Measurements from ENCODE around the gene DZANK1.
"Not testable (repeated sequence)": the region's sequence is repeated elsewhere in the genome, so short reads cannot be mapped to it uniquely, and the experiment has no call there.

The DZANK1 gene

DNA sequence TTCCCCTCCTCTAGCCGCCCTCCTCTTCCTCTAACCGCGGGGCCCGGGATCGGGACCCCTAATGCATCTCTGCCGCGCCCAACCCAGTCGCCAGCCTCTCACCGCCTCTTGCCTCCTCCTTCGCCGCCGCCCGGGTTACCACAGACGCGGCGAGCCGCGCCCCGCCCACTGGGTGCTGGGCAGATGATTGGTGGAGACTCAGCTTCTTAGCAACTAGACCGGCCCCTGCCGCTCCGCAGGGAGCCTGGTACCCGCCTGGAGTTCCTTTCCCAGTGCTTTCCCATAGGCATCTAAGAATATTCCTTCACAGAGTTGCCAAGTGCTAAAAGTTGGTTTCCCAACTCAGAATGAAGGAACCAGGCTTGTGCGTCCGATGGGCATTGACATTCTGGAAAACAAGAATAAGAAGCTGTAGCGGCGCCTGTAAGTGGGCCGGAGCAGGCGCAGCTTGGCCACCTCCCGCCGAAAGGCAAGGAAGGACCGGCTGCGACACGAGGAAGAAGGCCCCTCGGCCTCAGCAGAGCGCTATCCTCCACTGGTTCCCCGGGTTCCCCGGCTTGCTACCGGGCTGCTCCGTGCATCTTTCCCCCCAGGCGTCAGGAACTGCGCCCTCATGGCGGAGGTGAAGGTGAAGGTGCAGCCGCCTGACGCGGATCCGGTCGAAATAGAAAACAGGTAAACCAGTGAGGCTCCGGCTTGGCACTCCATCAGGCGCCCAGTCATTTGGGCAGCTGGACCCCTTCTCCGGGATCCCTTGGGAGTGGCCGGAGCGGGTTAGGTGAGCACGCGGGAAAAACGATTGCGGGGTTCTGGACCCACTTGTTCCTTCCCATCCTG lies at the start of gene DZANK1, which contains the start of gene POLR3F:
Gene DZANK1, minus strand, starts transcription at position 137 of the 837 bp plus-strand sequence. CDS start 1,672 bp downstream, outside the sequence.
Gene POLR3F, plus strand, starts transcription at position 497 of the 837 bp plus-strand sequence. Its CDS starts 117 bp downstream, at position 614.
- DNase-seq (ENCODE audit: low spot score in 2 of 2) (peak; percentile 87 to 94), ATAC-seq (peak; percentile 99)
- Mint-ChIP-seq H3K9me3 (no peaks in the 10 kb centered on the region), H3K27ac (peak within 1 kb of the TSS; percentile 99), H3K4me1 (peaks cover 24% of the 10 kb centered on the region), H3K4me3 (peak within 1 kb of the TSS; percentile 97), H3K36me3 (peaks cover 33% of the 10 kb centered on the region)

DNA sequence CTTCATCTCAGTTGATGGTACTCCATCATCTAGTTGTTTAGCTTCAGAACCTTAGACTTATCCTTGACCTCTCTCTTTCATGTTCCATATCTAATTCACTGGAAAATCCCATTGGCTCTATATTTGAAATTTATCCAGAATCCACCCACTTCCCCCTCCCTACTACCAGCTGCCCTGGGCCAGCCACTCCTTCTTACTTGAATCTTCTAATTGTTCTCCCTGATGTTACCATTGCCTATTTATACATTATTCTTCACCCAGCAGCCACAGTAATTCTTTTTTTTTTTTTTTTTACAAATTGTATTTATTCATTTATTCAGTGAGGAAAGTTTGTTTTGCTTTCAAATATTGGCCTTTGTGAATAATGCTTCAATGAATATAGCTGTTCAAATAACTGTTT lies 49.1 kb upstream of the DZANK1 start:
- Mint-ChIP-seq H3K4me1 (peaks cover 7% of the 10 kb centered on the region), H3K27ac (no peak overlapping the region), H3K4me3 (no peak overlapping the region), H3K9me3 (no peaks in the 10 kb centered on the region), H3K36me3 (no peaks in the 10 kb centered on the region)
- ATAC-seq: no peak
- DNase-seq (ENCODE audit: low spot score in 2 of 2): no peak

DNA sequence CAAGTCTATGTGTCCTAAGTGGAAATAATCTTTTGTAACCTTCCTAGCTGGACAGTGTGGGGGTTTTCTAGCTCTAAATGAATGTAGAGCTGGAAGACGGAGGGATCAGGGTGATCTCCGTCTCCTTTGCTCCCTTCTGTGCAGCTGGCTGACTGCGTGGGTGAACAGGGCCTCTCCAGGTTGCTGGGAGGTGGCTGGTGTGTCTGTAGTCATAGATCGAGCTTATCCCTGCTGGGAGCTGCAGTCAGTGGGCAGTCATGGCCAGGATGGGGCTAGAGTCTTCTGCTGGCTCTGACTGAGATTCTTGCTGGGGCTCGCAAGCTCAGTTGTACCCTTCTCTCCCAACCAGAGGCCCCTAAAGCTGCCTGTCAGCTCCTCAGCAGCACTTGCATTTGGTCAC lies 47.3 kb upstream of the DZANK1 start:
- Mint-ChIP-seq H3K27ac (no peak overlapping the region), H3K4me1 (peaks cover 16% of the 10 kb centered on the region), H3K9me3 (no peaks in the 10 kb centered on the region), H3K4me3 (no peak overlapping the region), H3K36me3 (no peaks in the 10 kb centered on the region)
- ATAC-seq (no peak), DNase-seq (ENCODE audit: low spot score in 2 of 2) (no peak)

DNA sequence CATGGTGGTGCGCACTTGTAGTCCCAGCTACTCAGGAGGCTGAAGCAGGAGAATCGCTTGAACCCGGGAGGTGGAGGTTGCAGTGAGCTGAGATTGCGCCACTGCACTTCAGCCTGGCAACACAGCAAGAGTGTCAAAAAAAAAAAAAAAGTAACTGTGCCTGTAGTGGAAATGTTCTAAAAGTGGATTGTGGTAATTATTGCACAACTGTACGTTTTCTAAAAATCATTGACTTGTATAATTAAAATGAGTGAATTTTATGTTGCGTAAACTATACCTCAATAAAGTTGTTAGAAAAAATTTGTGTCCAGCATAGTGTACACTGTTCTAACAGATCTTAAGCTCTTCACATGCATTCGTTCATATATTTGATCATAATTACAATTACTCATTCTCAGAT lies 46.4 kb upstream of the DZANK1 start:
- no peak overlapping the region for H3K4me3 Mint-ChIP-seq
- no peaks in the 10 kb centered on the region for H3K9me3 Mint-ChIP-seq
- ATAC-seq (no peak), DNase-seq (ENCODE audit: low spot score in 2 of 2) (no peak)
- no peak overlapping the region for H3K27ac Mint-ChIP-seq
- no peaks in the 10 kb centered on the region for H3K36me3 Mint-ChIP-seq
- H3K4me1 Mint-ChIP-seq: peaks cover 25% of the 10 kb centered on the region

DNA sequence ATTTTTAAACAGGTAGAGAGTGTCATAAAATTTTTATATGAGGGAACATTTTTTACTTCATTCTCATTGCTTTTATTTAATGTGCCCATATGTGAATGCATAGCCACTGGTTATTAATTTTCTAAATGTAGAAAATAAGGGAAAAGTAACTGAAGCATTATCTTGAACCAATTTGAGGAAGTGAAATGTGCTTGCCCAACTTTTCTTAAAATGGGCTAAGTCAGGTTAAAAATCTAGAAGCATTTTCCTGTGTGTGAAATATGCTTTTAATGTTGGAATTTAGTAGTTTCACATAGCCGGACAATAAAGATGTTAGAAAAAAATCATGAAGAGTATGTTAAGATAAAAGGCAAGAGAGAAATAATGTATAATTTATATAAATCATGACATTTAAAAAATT lies 44.7 kb upstream of the DZANK1 start:
- H3K4me1 Mint-ChIP-seq: peaks cover 42% of the 10 kb centered on the region
- no peak for DNase-seq (ENCODE audit: low spot score in 2 of 2)

DNA sequence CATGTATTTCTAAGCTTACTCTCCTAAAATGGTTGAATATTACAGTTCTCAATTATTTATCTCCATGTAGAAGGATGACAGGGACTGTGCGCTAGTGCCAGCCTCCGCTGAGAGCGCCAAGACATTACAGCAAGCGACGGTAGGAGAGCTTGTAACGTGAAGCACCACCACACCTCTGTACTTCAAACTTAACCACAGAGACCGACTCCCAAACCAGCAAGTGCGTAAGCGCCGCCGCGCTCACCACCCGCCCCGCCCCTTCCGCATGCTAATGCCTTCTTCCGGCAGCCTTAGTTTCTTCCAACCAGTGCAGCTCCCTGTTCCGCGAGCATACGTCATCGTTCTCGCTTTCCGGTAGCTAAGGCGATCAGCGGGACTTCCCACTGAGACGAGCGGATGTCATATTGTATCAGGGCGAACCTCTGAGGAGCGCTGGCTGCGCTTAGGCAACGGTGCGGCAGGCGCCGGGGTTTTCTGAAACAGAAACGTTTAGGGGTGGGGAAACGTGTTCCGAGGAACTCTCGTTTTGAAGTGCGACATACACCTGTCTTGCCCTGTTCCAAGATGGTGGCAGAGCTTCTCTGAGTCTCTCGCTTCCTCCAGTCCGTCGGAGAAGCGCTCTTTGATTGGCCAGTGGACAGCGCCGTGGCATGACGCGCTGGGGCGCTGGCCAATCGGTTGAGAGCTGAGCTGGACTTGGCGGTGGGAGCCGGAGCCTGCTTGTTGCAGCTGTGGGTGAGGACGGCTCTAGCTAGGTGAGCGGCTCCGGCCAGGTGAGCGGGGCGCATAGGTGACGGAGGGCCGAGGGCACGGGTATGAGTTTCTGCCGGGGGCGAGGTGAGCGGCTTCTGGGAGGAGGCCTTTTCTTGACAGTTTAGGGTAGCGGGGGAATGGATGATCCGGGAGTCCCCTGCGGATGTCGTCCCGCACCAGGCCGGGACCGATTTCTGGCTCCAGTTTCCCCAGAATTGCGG lies 40.7 kb upstream of the DZANK1 start, which contains the start of gene SEC23B:
Gene SEC23B, plus strand, starts transcription at position 723 of the 974 bp plus-strand sequence. CDS start 2,896 bp downstream, outside the sequence.
- Mint-ChIP-seq H3K9me3 (no peaks in the 10 kb centered on the region), H3K4me3 (peak within 1 kb of the TSS; percentile 100), H3K36me3 (peaks cover 14% of the 10 kb centered on the region), H3K4me1 (peaks cover 42% of the 10 kb centered on the region), H3K27ac (peak within 1 kb of the TSS; percentile 100)
- peak; percentile 87 to 98 for DNase-seq (ENCODE audit: low spot score in 2 of 2)
- peak; percentile 95 for ATAC-seq

More for the DNA sequence above, 44.7 kb upstream of the DZANK1 start:
- no peak overlapping the region for H3K4me3 Mint-ChIP-seq
- H3K36me3 Mint-ChIP-seq: peaks cover 14% of the 10 kb centered on the region
- H3K27ac Mint-ChIP-seq: no peak overlapping the region
- H3K9me3 Mint-ChIP-seq: no peaks in the 10 kb centered on the region
- no peak for ATAC-seq

DNA sequence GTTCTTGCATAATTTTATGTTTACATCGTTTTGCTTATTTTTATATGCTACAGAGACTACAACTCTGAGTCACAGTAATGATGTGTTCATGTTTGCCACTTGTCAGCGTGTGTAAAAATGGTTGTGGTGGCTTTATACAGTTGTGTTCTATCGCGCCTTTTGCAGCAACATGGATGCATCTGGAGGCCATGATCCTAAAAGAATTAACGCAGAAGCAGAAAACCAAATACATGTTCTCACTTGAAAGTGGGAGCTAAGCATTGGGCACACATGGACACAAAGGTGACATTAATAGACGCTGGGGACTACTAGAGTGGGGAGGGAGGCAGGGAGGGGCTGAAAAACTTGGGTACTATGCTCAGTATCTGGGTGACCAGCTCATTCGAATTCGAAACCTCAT lies 39.9 kb upstream of the DZANK1 start:
- peaks cover 14% of the 10 kb centered on the region for H3K36me3 Mint-ChIP-seq
- H3K9me3 Mint-ChIP-seq: no peaks in the 10 kb centered on the region
- peak in 1 of 2 donors; percentile 64 for DNase-seq (ENCODE audit: low spot score in 2 of 2)
- H3K4me1 Mint-ChIP-seq: peaks cover 42% of the 10 kb centered on the region
- H3K27ac Mint-ChIP-seq: peak overlapping the region; percentile 100
- ATAC-seq: no peak
- peak overlapping the region; percentile 100 for H3K4me3 Mint-ChIP-seq

DNA sequence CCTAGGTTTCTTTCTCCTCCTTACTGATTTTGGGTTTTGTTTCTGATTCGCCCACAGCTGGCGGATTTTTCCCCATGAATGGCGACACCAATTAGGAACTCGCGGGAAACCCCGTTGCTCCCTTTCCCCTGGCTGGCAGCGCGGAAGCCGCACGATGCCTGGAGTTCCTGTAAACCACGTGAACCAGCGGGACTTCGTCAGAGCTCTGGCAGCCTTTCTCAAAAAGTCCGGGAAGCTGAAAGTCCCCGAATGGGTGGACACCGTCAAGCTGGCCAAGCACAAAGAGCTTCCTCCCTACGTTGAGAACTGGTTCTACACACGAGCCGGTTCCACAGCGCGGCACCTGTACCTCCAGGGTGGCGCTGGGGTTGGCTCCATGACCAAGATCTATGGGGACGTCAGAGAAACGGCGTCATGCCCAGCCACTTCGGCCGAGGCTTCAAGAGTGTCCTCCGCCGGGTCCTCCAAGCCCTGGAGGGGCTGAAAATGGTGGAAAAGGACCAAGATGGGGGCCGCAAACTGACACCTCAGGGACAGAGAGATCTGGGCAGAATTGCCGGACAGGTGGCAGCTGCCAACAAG lies 37.7 kb upstream of the DZANK1 start:
- peaks cover 34% of the 10 kb centered on the region for H3K4me1 Mint-ChIP-seq
- DNase-seq (ENCODE audit: low spot score in 2 of 2) (no peak), ATAC-seq (no peak)
- H3K4me3 Mint-ChIP-seq: no peak overlapping the region
- H3K36me3 Mint-ChIP-seq: peaks cover 14% of the 10 kb centered on the region
- H3K27ac Mint-ChIP-seq: no peak overlapping the region
- H3K9me3 Mint-ChIP-seq: no peaks in the 10 kb centered on the region

DNA sequence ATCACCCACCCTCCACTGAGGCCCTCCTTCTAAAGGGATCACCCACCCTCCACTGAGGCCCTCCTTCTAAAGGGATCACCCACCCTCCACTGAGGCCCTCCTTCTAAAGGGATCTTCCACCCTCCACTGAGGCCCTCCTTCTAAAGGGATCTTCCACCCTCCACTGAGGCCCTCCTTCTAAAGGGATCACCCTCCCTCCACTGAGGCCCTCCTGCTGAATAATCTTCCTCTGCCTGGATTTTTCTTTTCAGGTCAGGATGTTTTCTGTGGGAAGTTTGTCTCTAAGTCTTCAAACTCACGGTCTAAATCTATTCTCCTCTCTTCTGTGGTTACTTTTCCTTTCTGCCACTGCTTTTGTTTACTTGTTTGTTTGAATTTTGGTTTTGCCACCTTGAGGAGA lies 34.8 kb upstream of the DZANK1 start:
- DNase-seq (ENCODE audit: low spot score in 2 of 2); H3K4me3 Mint-ChIP-seq; H3K4me1 Mint-ChIP-seq; H3K36me3 Mint-ChIP-seq; H3K27ac Mint-ChIP-seq; H3K9me3 Mint-ChIP-seq; ATAC-seq: not testable (repeated sequence)

DNA sequence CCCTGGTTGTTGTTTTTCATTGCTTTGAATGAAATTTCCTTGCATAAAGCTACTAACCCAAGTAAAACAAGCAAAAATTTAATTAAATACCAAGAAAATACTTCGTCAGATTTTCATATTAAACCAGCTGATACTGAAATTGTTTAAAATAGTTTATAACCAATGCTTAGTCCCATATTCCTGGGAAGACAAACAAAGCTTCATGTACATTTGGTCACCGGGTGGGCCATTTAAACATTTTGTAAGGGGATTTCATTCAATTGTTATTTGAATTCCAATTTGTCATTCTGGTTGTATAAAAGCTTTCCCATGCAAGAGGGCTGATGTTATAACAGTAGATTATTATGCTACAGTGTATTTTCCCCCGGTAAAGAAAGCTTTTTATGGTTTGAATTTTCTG lies 30.8 kb upstream of the DZANK1 start:
- DNase-seq (ENCODE audit: low spot score in 2 of 2) (no peak), ATAC-seq (no peak)
- H3K27ac Mint-ChIP-seq: peak overlapping the region; percentile 90
- H3K36me3 Mint-ChIP-seq: peaks cover 10% of the 10 kb centered on the region
- peak overlapping the region; percentile 95 for H3K4me3 Mint-ChIP-seq
- H3K9me3 Mint-ChIP-seq: no peaks in the 10 kb centered on the region
- H3K4me1 Mint-ChIP-seq: peaks cover 15% of the 10 kb centered on the region

DNA sequence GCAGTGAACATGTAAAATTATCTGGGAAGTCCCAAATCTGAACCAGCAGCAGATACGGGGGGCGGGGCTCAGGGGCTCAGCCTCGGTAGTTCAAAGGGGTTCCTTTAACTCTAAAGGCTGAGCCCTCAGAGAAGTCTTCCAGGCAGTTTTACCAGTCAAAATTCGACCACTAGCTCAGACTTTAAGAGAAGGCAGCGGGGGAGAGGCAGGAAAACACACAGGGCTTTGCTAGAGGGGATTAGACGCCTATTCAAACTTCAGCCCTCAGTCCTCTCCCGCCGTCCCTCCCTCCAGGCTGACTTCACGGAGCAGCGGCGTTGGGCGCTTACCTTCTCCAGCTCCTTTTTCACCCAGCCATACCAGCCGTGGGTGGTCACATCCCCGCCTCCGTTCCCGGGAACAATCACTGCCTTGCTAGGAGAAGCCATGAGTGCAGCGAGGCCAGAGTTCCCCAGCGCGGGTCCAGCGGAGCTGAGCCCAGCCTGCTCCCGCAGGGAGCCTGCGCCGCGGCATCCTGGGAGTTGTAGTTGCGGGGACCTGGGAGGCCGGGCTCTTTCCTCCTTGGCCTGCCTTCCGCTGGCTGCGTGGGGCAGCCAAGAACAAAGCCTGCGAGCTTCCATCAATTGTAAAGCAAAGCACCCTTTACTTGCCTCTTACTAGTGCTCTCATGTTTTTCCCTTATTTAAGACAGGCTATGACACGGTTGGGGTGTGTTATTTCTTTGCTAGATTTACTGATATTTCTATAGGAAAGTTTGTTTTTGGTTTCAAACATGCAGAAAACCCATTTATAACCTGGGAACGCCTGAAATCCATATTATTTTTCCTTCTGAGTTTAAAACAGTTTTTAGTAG lies 30.1 kb upstream of the DZANK1 start, which contains the start of gene RBBP9:
Gene RBBP9, minus strand, starts transcription at position 486 of the 853 bp plus-strand sequence. Its CDS starts 58 bp downstream, at position 428.
- H3K36me3 Mint-ChIP-seq: peaks cover 16% of the 10 kb centered on the region

DNA sequence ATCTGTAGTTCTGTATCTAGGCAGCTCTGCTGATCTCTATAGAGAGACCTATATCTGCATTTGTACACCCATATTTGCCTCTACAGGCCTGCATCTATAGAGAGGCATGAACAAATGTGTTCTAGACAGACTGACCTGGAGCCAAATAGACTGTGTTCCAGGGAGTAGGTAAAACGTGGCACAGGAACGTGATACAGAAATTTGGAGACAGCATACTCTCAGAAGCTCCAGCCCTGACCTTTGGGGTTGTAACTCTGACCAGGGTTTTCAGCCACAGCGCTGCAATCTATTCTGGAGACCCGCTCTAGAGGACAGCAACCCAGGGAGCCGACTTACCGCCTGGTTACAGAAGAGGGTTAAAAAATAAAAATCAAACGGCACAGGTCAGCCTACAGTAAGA lies 29.2 kb upstream of the DZANK1 start:
- Mint-ChIP-seq H3K4me3 (peak overlapping the region; percentile 95), H3K9me3 (no peaks in the 10 kb centered on the region), H3K4me1 (peaks cover 15% of the 10 kb centered on the region), H3K36me3 (peaks cover 26% of the 10 kb centered on the region), H3K27ac (no peak overlapping the region)
- ATAC-seq: no peak
- DNase-seq (ENCODE audit: low spot score in 2 of 2): no peak

More for the DNA sequence above, 30.1 kb upstream of the DZANK1 start, which contains the start of gene RBBP9:
- Mint-ChIP-seq H3K4me1 (peaks cover 15% of the 10 kb centered on the region), H3K4me3 (peak within 1 kb of the TSS; percentile 95), H3K9me3 (no peaks in the 10 kb centered on the region), H3K27ac (peak within 1 kb of the TSS; percentile 90)
- ATAC-seq: peak; percentile 100
- peak; percentile 59 to 85 for DNase-seq (ENCODE audit: low spot score in 2 of 2)

DNA sequence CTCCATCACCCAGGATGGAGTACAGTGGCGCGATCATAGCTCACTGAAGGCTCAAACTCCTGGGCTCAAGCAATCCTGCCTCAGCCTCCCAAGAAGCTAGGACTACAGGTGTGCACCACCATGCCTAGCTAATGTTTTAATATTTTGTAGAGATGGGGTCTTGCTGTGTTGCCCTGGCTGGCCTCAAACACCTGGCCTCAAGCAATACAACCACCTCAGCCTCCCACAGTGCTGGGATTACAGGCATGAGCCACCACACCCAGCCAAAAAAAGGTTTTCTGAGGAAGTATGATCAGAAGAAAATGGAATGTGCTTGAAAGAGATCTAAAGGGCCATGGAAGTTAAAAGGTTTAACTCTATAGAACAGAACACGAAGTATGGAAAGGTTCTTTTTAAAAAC lies 21.5 kb upstream of the DZANK1 start:
- Mint-ChIP-seq H3K4me1 (peaks cover 2% of the 10 kb centered on the region), H3K27ac (no peak overlapping the region), H3K4me3 (no peak overlapping the region), H3K9me3 (no peaks in the 10 kb centered on the region), H3K36me3 (peaks cover 82% of the 10 kb centered on the region)
- DNase-seq (ENCODE audit: low spot score in 2 of 2) (no peak), ATAC-seq (no peak)

DNA sequence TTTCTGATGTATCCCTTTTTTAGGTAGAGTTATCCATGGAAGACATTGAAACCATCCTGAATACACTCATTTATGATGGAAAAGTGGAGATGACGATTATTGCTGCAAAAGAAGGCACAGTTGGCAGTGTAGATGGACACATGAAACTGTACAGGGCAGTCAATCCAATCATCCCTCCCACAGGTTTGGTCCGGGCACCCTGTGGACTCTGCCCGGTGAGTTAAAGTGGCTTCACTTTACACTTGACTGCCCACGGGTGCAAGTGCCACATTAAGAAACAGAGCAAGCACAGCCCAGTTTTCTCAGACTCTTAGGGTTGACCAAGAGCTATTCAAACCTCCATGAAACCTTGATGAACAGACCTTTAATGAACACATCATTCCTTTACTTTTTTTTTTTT lies 14.8 kb upstream of the DZANK1 start:
- Mint-ChIP-seq H3K4me1 (no peaks in the 10 kb centered on the region), H3K36me3 (peaks cover 79% of the 10 kb centered on the region), H3K9me3 (no peaks in the 10 kb centered on the region), H3K27ac (peak overlapping the region; percentile 57), H3K4me3 (no peak overlapping the region)
- DNase-seq (ENCODE audit: low spot score in 2 of 2) (no peak), ATAC-seq (no peak)
